ENCODE results near the gene STRA6.
"Not testable (repeated sequence)": the region's sequence is repeated elsewhere in the genome, so short reads cannot be mapped to it uniquely, and the experiment has no call there.

STRA6 gene

DNA sequence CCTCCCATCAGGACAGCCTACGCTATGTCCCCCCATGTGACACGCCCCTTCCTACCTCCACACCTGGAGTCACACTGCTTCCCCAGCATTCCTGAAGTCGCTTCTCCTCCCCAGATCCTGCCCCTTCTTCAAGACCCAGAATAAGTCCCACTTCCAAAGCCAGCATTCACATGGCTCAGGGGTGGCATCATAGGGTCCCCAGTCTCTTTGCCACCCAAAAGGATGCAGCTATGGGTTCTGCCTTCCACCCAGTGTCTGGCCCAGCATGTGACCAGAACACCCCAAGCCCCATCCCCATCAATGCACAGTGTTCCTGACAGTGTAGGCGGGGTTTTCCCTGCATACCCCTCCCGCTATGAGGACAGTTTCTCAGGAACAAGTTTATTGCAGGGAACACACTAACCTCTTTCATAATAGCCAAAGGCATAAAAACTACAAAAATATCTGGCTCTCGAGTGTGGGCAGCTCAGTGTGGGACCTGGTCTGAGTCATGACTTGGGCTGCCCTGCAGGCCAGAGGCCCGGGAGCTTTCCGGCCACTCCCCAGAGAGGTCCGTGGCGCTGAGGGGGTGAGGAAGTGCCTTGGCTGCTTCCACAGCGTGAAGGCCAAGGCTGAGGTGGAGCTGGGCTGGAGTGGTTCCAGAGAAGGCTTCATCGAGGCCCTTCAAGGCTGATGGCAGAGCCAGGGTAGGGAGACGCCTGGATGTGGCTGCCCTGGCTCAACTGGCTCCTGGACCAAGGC is 23.3 kb downstream of the STRA6 start:
- DNase-seq: no peak

DNA sequence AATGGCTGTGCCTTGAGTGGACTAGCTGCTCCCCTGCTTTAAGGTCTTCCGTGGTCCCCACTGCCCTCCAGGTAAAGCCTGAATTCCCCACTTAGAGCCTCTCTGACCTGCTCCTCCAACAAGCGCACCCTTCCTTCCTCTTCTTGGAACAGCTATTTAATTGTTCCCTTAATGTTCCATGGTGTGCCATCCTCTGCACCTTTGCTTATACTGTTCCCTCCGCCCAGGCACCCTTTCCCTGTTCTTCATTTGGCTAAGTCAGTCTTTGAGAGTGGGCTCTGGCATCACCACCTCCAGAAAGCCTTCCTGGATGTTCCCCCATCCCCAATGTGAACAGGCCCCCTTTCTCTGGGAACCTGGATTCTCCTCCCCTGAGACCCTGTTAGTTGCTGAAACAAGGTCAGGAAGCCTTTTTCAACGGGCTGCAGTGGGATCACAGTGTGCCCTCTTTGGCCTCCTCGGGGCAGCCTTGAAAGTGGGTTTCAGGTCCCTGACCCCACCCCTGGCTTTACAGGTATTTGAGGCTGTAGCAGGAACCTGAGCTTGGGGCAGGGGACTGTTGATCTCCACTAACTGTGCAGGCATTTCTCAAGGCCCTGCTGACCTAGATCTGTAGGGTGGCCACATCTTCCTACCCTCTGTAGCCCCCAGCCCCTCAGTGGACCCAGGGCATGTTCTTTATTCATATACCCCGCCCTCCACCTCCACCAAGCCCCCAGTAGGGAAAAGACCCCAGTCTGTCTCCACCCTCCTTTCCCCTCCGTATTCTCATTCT is 24.1 kb downstream of the STRA6 start:
- DNase-seq: no peak

DNA sequence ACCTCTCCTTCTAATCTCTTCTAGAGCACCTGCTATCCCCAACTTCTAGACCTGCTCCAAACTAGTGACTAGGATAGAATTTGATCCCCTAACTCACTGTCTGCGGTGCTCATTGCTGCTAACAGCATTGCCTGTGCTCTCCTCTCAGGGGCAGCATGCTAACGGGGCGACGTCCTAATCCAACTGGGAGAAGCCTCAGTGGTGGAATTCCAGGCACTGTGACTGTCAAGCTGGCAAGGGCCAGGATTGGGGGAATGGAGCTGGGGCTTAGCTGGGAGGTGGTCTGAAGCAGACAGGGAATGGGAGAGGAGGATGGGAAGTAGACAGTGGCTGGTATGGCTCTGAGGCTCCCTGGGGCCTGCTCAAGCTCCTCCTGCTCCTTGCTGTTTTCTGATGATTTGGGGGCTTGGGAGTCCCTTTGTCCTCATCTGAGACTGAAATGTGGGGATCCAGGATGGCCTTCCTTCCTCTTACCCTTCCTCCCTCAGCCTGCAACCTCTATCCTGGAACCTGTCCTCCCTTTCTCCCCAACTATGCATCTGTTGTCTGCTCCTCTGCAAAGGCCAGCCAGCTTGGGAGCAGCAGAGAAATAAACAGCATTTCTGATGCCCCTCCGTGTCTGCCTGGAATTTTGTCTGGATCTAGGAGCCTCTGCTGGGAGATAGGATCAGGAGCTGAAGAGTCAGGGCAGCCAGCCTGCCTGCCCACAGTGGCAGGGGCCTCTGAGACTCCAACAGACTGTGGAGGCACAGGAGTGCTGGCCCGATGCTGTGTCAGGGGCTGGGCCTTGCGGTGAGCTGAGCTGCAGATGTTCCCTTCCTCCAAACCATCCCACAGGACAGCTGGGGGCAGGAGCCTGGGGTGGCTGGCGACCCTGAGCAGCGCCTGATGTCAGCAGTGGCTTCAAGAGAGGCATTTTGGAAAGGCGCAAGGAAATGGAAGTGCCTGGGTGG is 26.0 kb downstream of the STRA6 start:
- no peak for DNase-seq

DNA sequence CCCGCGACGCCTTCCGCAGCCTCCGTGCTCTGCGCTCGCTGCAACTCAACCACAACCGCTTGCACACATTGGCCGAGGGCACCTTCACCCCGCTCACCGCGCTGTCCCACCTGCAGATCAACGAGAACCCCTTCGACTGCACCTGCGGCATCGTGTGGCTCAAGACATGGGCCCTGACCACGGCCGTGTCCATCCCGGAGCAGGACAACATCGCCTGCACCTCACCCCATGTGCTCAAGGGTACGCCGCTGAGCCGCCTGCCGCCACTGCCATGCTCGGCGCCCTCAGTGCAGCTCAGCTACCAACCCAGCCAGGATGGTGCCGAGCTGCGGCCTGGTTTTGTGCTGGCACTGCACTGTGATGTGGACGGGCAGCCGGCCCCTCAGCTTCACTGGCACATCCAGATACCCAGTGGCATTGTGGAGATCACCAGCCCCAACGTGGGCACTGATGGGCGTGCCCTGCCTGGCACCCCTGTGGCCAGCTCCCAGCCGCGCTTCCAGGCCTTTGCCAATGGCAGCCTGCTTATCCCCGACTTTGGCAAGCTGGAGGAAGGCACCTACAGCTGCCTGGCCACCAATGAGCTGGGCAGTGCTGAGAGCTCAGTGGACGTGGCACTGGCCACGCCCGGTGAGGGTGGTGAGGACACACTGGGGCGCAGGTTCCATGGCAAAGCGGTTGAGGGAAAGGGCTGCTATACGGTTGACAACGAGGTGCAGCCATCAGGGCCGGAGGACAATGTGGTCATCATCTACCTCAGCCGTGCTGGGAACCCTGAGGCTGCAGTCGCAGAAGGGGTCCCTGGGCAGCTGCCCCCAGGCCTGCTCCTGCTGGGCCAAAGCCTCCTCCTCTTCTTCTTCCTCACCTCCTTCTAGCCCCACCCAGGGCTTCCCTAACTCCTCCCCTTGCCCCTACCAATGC is 27.1 kb downstream of the STRA6 start:
- no peak for DNase-seq

DNA sequence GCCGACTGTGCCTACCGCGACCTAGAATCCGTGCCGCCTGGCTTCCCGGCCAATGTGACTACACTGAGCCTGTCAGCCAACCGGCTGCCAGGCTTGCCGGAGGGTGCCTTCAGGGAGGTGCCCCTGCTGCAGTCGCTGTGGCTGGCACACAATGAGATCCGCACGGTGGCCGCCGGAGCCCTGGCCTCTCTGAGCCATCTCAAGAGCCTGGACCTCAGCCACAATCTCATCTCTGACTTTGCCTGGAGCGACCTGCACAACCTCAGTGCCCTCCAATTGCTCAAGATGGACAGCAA is 27.7 kb downstream of the STRA6 start:
- no peak for DNase-seq

DNA sequence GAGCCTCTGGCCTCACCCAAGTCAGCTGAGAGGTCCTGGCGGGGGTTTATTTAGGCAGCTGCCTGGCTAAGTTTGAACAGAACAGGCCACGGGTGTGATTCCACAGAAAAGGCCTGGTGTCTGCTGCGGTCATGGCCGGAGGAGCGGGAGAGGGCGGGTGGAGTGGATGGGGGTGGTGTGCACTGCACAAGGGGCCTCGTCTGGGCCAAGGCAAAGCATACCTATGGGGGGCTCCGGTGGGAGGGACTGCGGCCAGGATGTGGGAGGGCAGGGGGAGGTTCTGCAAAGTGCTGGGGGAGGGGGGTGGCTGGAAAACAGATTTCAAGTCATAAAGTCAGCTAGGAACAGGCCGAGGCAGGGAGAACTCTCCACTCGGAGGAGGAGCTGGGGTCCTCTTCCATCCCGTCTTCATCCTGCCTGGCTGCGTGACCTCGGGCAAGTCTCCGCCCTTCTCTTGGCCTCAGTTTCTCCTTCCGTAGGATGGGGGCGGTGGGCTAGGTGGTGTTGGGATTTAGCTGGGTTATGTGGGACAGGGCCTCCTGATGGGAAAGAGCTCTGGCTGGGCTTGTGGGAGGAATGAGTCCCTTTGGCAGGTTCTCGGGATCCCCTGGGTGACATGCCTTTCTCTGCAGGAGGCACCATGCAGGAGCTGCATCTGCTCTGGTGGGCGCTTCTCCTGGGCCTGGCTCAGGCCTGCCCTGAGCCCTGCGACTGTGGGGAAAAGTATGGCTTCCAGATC is 28.2 kb downstream of the STRA6 start:
- no peak for DNase-seq

DNA sequence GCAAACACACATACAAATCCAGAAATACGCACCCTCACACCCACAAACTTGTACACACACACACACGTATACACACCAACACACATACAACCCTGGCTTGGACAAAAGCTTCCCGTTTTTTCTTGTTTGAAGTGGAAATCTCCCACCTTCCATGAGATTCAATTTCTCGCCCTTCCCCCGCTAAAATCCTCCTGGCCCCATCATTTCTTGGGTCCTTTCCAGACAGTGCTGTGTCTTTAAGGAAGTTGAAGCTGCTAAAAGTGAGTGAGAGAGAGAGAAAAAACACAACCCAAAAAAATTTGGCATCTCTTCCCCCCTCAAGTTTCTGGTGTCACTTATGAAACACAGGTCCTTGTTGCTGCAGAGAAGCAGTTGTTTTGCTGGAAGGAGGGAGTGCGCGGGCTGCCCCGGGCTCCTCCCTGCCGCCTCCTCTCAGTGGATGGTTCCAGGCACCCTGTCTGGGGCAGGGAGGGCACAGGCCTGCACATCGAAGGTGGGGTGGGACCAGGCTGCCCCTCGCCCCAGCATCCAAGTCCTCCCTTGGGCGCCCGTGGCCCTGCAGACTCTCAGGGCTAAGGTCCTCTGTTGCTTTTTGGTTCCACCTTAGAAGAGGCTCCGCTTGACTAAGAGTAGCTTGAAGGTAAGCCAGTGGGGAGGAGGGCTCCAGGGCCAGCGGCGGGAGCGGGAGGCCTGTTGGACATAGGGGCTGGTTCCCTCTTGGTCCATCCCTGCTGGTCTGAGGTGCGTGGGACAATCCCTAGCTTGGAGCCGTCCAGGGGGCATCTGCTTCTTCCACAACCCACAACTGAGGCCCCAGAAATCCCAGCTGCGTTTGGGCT is 29.0 kb downstream of the STRA6 start, which contains the start of gene ISLR:
TSS of gene ISLR (plus strand) at position 331 of the 839 bp plus-strand sequence. CDS start 1,149 bp downstream, outside the sequence.
- DNase-seq: no peak

DNA sequence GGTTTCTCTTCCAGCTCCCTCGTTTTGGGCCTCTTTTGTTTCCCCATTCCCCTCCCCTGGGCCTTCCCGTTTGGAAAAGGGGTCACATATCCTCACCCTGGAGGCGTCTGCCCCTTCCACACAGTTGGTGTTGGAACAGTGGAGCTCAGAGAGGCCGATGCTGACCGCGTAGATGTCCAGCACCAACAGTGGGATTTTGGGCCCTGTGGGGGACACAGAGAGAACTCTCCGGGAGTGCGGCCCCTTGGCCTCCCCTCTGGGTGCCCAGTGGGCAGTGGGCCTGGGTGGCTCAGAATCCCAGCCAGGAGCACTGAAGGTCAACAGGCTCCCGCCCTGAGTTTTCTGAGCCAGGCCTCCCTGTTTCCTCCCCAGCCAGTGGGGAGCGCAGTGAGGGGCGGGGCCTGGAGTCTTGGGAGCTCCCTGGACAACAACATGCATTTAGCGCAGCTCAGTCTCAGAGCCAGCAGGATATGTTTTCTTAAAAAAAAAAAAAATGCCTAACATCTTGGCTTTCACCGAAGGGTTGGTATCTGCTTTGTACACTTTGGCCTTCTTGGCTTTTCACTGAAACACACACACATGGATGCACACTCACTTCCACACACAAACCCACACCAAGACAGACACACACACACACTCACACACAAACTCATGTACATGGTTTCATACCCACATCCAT is 29.7 kb downstream of the STRA6 start:
- DNase-seq: no peak

DNA sequence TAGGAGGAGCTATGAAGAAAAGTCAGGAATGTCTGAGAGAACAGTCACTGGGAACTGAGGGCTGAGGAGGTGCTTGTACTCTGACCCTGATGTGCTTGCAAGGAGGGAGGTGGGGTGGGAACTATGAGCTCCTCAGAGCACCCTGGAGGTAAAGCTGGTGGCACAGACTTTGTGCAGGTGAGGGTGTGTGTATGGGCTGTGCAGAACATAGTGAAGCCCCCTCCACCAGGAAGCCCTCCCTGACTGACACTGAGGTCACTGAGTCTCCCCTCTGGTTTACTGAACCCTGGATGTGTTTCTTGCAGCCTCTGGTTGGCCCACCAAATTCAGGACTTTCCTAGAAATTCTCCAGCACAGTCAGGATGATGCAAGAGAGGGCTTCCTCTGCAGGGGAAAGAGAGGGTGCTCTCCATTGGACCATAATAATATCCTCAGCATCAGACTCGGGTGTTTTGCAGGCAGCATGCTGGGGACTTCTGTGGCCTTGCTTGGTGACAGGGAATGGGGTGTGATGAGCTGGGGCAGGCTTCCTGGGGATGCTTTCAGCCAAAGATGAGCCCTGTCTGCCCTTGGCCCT is 30.5 kb downstream of the STRA6 start:
- no peak for DNase-seq

DNA sequence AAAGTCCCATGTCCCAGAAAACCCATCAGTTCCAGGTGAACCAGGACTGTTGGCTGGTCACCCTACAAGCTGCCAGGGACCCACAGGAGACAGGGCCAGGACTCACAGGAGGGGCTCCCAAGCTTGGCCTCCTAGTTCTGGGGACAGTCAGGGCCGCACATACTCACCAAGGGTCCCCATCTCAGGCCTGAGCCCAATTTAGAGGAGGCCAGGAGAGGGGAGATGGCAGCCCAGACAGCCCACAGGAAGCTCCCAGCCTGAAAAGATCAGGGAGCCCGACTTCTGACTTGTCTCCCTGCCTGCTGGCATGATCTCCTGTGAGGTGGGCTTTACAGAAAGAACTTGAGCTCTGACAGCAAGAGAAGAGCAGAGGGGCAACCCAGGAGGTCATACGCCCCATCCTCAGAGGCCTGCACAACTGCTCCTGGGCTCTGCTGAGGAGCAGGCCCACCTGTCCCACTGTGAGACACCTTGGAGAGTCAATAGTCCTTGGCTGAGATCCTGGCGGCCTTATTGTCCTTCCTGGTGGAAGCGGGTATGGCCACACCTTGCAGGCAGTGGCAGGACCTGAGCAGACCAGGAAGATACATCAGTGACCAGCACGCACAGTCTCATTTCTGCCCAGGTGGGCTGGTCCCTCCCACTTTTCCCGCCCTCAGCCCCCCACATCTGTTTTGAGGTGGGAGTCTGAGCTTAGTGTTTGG is 31.6 kb downstream of the STRA6 start:
- DNase-seq: no peak

DNA sequence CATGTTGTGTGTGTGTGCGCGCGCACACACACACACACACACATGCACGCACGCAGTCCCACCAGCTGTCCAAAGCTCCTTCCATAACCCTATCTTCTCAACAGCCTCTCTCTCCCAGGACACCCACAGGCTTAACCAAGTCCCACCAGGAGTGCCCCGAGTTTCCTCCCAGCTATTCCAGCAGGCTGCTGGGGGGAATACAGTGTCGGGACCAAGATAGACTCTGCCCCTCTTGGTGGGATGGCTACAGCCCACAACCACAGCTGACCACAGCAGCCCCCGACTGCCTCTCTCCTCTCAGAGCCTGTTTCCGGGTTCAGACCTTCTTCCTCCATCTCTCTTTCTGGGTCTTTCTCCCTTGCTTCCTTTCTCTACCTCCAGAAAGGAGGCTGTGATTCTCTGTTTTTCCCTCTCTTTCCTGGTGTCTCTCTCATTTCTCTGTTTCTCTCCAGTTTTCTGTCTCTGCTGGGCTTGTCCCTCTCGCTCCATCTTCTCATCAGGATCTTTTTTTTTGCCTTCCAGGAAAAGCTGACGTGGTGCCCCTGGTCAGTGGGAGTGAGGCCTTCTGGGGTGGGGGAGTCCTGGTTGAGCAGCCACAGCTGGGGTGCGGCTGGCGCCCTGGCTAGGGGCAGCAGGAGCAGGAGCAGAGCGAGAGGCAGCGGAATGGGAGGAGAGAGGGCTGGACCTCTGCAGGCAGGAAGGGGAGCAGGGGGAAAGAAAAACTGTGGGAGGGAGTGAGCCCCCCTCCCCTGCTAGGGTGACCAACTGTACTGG is 32.3 kb downstream of the STRA6 start:
- no peak for DNase-seq

DNA sequence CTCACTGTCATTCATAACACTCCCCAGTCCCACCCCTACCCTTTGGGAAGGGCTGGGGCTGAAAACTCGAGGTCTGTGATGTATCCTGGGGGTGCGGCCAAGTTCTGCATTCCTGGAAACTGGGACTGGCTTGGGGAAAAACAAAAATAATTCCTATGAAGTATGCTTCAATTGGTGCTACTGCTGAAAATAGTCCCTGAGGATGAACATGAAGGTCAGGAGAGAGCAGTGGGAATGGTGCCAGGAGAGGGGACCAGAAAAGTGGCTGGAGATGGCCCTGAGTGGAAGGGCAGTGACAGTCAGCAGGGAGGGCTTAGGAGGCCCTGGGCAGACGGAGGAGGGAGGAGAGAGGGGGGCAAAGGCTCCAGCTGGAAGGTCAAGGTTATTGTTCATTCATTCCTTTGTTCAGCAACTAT is 33.9 kb downstream of the STRA6 start:
- DNase-seq: no peak

DNA sequence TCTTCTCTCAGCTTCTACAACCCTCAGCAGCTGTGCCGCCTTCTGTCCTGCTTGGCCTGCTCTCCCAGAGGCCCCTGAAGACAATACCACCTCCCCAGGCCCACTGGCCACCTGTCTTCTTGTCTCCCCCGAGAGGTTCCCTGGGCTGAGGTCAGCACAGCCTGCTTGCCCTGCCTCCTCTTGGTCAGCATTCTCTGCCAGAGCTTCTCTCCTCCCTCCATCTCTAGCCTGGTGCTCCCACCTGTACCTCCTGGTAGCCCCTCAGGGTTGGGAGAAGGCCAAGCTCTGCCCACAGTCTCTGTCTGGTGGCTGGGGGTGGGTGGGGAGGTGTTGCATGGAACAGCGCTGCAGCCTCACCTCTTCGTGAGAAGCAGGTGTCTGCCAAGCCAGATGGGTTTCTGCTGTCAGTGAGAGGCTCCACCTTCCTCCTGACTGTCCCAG is 34.7 kb downstream of the STRA6 start:
- DNase-seq: no peak

DNA sequence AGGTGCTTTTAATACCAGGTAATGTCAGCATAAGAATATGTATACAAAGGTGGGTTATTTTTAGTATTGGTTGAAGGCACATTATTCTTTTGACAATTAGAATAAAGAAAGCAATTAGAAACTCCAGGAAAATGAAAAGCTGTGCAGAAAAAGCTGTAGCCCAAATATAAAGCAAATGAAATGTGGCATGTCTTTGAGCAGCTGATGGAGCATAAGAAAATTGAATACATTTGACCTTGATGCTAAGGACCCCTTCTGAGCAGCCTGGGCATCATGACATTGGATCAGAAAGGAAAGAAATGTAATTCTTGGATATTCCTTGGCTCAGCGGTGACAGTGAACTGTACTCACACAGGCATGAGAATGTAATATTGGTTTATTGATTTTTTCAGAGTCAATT is 37.1 kb downstream of the STRA6 start:
- DNase-seq: no peak

DNA sequence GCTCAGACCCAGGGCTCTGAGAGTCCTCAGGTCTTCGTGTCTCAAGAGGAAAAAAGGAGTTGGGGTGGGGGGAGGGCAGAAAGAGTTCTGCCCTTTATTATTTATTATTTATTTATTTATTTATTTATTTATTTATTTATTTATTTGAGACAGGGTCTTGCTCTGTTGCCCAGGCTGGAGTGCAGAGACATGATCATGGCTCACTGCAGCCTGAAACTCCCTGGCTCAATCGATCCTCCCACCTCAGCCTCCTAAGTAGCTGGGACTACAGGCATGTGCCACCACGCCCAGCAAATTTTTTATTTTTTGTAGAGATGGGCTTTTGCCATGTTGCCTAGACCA is 40.4 kb downstream of the STRA6 start:
- not testable (repeated sequence) for DNase-seq

DNA sequence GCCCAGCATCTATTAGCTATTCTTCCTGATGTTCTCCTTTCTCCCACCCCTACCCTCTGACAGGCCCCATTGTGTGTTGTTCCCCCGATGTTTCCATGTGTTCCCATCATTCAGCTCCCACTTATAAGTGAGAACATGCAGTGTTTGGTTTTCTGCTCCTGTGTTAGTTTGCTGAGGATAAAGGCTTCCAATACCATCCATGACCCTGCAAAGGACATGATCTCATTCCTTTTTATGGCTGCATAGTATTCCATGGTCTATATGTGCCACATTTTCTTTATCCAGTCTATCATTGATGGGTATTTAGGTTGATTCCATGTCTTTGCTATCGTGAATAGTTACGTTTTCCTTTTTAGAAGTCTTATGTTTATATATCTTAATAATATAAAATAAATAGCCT is 42.2 kb downstream of the STRA6 start:
- not testable (repeated sequence) for DNase-seq

DNA sequence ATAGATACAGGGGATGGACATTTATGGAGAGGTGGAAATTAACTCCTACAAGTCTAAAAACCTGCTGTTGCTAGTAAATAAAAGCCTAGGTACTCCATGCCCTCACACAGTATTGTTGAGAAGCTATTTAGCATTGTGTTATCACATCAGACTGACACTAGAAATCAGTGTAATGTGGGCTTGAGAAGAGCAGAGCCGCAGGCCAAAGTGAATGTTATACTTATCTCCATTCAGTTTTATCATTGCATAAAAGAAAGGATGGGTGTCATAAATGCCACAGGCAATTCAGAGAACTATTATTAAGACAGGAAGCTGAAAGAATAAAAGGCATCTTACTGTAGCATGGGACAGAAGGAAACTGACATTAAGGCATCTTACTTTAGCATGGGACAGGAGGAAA is 42.8 kb downstream of the STRA6 start:
- no peak for DNase-seq
